Activated CD4-positive, alpha-beta T cell treated with anti-CD3 and anti-CD28 coated beads, Interleukin-2, amount 50 U/mL, for 24 hours (primary cell): ENCODE results near the gene MACROD2.

Source experiments
- DNase-seq, 2 donors: peaks; one replicate each; pipeline ENCODE4 v3.0.0-alpha.2; 2020; ENCODE audit warnings: low read depth in 1 of 2, low spot score in 1 of 2

MACROD2 gene

GRCh38 chr20:14790771-14791620 lies 795.7 kb downstream of the MACROD2 start:
- DNase-seq, result no peak

GRCh38 chr20:14792915-14793314 lies 797.6 kb downstream of the MACROD2 start:
- no peak for DNase-seq

DNA sequence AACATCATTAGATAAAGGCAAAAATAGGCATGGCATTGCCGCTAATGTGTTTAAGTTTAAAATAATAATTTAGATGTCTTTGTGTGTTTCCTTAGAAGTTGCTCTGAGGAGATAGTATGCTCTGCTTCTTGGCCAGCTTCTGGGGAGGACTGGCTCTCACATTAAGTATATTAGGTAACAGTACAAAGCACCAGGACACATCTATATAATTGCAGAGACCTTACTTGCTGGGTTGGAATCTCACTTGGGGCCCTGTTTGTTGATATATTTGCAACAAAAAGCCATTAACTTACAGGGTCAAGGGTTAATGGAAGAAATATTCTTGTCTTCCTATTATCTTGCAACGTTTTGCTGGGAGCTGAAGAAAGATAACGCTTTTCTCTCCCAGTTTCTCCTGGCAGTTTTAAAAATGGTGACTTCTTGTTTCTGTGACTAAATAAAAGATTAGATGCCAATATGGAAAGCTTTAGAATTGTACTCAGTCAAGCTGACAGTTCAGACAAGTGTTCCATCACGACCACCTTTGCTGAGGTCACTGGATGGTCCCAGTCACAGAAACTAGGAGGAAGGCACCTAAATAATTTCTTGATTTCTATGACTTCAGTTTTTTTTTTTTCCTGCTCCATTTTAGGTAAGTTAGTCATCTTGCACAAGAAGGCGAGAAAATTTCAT lies 804.4 kb downstream of the MACROD2 start:
- no peak for DNase-seq

- DNase-seq, result no peak
These were observed 805.5 kb downstream of the MACROD2 start for GRCh38 chr20:14800707-14801425.

- no peak for DNase-seq
These were observed 806.4 kb downstream of the MACROD2 start for GRCh38 chr20:14801591-14802325.

- DNase-seq, result no peak
These were observed 811.9 kb downstream of the MACROD2 start for GRCh38 chr20:14807224-14807623.

DNA sequence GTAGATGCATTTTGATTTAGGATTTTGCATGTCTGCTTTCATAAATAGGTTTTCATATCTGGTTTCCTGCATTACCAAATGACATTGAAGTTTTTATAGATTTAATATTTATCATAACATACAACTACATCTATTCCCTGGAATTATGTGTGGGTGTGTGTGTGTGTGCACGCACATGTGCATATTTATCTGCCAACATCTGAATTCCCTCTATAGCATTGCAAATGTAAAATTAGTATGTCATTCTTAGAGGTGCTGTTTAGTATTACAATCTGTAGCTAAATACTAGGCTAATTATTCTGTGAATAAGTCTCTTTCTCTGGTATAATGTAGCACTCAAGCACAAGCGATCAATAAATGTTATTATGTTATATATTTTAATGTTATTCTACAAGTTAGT lies 820.0 kb downstream of the MACROD2 start:
- no peak for DNase-seq

- no peak for DNase-seq
These were observed 821.2 kb downstream of the MACROD2 start for GRCh38 chr20:14816471-14816870.

DNA sequence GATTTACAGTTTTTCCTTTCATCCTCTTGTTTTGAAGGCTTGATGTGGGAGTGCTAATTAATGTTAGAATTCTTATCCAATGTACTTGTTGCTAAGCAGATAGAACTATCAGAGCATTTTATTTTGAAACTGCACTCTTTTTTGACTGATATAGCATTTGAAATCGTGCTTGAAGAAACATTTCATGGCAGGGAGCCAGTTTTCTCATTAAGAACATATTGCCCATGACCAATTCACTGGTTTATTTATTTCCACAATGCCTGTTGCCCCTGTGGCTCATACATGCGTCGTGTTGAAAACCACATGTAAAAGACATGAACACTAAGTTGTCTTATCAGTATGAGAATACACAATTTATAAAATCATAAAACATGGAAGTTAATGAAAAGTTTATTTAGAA lies 821.8 kb downstream of the MACROD2 start:
- no peak for DNase-seq

DNA sequence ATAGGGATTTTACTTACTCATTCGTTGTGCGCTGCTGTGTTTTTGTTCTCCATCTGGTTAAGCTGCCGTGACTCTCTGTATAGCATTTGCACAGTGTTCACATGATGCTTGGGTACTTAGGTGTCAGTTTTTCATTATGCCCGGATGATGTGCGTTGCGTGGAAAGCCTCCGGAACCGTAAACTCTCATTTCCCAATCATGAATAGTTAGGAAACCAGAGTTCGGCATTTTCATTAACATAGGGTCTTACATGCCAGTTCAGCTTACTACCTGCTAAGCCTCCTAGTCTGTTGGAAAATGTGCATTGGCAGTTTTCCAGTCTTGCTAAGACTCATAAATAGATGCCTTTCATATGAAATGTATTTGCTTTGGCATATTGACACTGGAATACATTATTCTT lies 825.5 kb downstream of the MACROD2 start:
- DNase-seq, result no peak

DNA sequence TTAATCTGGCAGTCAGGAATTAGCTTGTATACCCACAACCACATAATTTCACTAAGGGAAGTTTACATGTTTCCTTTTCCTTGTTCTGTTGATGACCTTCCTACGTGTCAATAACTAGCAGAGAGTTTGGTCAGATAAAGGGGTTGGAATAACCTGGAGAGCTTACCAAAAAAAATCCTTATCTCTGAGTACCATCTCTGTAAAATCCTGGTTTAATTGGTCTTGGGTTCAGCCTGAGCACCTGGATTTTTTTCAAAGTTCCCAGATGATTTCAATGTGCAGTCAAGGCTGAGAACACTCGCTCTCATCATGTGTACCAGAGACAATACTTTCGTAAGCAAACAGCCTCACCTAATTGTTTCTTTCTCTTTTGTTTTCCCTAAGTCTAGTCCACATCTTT lies 825.9 kb downstream of the MACROD2 start:
- no peak for DNase-seq

- DNase-seq, result no peak
These were observed 829.7 kb downstream of the MACROD2 start for GRCh38 chr20:14824996-14825395.

- no peak for DNase-seq
These were observed 831.4 kb downstream of the MACROD2 start for GRCh38 chr20:14826543-14827313.

- DNase-seq, result no peak
These were observed 833.1 kb downstream of the MACROD2 start for GRCh38 chr20:14828459-14828858.

GRCh38 chr20:14829906-14830305 lies 834.6 kb downstream of the MACROD2 start:
- no peak for DNase-seq

DNA sequence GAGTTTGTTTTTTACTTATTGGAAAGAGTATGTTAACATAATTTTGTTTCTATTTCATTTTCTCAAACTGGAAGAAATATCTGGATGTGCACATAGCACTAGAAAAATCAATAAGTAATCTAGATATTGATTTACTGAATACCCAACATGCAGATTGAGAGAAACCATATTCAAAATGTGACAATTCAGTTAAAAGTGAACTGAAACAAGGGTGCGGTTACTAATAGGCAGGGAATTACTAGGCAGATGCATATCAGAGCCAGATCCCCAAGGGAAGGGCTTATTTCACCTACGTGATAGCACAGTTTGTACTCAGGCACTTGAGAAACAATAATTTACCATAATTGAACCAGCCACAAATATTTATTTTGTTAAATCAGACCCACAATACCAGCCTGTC lies 835.1 kb downstream of the MACROD2 start:
- DNase-seq, result no peak

- no peak for DNase-seq
These were observed 835.6 kb downstream of the MACROD2 start for GRCh38 chr20:14830899-14831298.

- no peak for DNase-seq
These were observed 837.3 kb downstream of the MACROD2 start for GRCh38 chr20:14832630-14833029.

GRCh38 chr20:14838663-14839628 lies 843.6 kb downstream of the MACROD2 start:
- no peak for DNase-seq
